DOHH2 (cell line): ENCODE results near the gene DNAAF3.

Experiments
- CTCF ChIP-seq: fragments of 200-600 bp; sonication (generic); IDR thresholded peaks from one replicate; pipeline ENCODE4 v1.5.1; 2014; ENCODE audit warnings: antibody characterized with exemption, mild to moderate bottlenecking, low read depth, low read length; ENCODE audit not compliant: poor library complexity, severe bottlenecking
- EZH2phosphoT487 ChIP-seq: fragments of 200-600 bp; sonication (generic); IDR thresholded peaks from 2 replicates; pipeline ENCODE4 v1.6.1; 2017; ENCODE audit warnings: borderline replicate concordance, mild to moderate bottlenecking, antibody characterized with exemption, low read length, moderate library complexity, mixed read lengths

GRCh38 chr19:55134736-55135135 is 31.7 kb downstream of the DNAAF3 start:
- TF ChIP-seq CTCF (no peak), EZH2phosphoT487 (no peak)
